KMS-11 (cell line): ENCODE data around the gene FRMPD2.

Source experiments
- H2AFZ ChIP-seq: fragments of 200-600 bp; sonication (generic); 2 replicates; pipeline ENCODE4 v1.6.1; 2016; ENCODE audit warnings: antibody characterized with exemption, mixed run types, low read depth
- H3K27ac ChIP-seq: fragments of 200-600 bp; sonication (generic); 2 replicates; pipeline ENCODE4 v1.6.1; 2016; ENCODE audit warnings: mild to moderate bottlenecking, mixed run types
- H3K27me3 ChIP-seq: fragments of 200-600 bp; sonication (generic); 2 replicates; pipeline ENCODE4 v1.6.1; 2017; ENCODE audit warnings: mild to moderate bottlenecking, low read depth, mixed run types, moderate library complexity; ENCODE audit not compliant: insufficient read depth
- H3K36me3 ChIP-seq: fragments of 200-600 bp; sonication (generic); 2 replicates; pipeline ENCODE4 v1.6.1; 2017; ENCODE audit warnings: mild to moderate bottlenecking, mixed run types; ENCODE audit not compliant: insufficient read depth
- H3K4me1 ChIP-seq: fragments of 200-600 bp; sonication (generic); 2 replicates; pipeline ENCODE4 v1.6.1; 2016; ENCODE audit warnings: mild to moderate bottlenecking, low read depth, mixed run types; ENCODE audit not compliant: poor library complexity, severe bottlenecking
- H3K4me2 ChIP-seq: fragments of 200-600 bp; sonication (generic); 2 replicates; pipeline ENCODE4 v1.7.0; 2016; ENCODE audit warnings: mild to moderate bottlenecking, mixed run types
- H3K4me3 ChIP-seq: fragments of 200-600 bp; sonication (generic); IDR thresholded peaks from 2 replicates; pipeline ENCODE4 v1.6.1; 2017; ENCODE audit warnings: low read depth, low read length, mixed read lengths; ENCODE audit not compliant: insufficient read depth
- H3K79me2 ChIP-seq: fragments of 200-600 bp; sonication (generic); 2 replicates; pipeline ENCODE4 v1.6.1; 2016; ENCODE audit warnings: low read depth, mixed run types; ENCODE audit not compliant: insufficient read depth
- H3K9ac ChIP-seq: fragments of 200-600 bp; sonication (generic); 2 replicates; pipeline ENCODE4 v1.6.1; 2016; ENCODE audit warnings: mild to moderate bottlenecking, mixed run types
- H4K20me1 ChIP-seq: fragments of 200-600 bp; sonication (generic); 2 replicates; pipeline ENCODE4 v1.6.1; 2016; ENCODE audit warnings: mild to moderate bottlenecking, mixed run types; ENCODE audit not compliant: insufficient read depth
- CTCF ChIP-seq: fragments of 200-600 bp; sonication (generic); conservative IDR thresholded peaks from 2 replicates; pipeline ENCODE4 v1.6.1; 2017; ENCODE audit warnings: low read depth, mild to moderate bottlenecking, antibody characterized with exemption, low read length, moderate library complexity, mixed read lengths

FRMPD2 gene

DNA sequence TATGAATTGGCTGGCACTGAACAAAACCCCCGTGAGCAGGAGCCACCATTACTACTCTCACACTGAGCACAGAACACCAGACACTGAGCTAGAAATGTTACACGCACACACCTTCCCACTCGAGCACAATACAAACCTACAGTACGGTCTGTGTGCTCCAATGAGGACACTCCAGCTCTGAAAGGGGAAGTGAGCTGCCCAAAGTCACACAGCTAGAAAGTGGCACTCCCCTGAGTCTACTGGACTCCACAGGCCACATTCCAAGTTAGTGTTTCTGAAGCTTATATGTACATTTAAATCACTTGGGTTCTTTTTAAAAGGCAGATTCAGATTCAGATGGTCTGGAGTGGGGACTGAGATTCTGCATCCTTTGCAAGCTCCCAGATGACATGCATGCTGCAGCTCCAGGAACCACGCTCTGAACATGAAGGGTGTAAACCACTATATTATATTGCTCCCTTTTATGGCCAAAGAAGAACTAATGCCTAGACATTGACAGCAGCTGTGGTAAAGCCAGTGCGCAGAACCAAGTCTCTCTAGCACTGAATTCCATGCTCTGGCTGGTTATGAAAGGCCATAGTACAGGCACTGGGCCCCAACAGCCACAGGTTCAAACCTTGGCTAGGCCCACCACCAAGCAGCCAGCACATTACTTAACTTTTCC lies 77.1 kb downstream of the FRMPD2 start:
- Histone ChIP-seq H3K79me2 (no peaks in the 10 kb centered on the region), H3K27ac (no peak overlapping the region), H3K36me3 (no peaks in the 10 kb centered on the region), H4K20me1 (no peaks in the 10 kb centered on the region), H3K4me2 (no peak overlapping the region), H2AFZ (no peak overlapping the region), H3K4me3 (no peak overlapping the region), H3K4me1 (no peaks in the 10 kb centered on the region), H3K27me3 (no peaks in the 10 kb centered on the region), H3K9ac (no peak overlapping the region)
- no peak for TF ChIP-seq CTCF

GRCh38 chr10:48195803-48196202 lies 78.7 kb downstream of the FRMPD2 start:
- no peak overlapping the region for H3K27ac ChIP-seq
- H3K27me3 ChIP-seq = no peaks in the 10 kb centered on the region
- H3K4me1 ChIP-seq = no peaks in the 10 kb centered on the region
- TF ChIP-seq CTCF = no peak
- H3K4me3 ChIP-seq = no peak overlapping the region
- H3K4me2 ChIP-seq = no peak overlapping the region
- H3K9ac ChIP-seq = no peak overlapping the region
- H3K36me3 ChIP-seq = no peaks in the 10 kb centered on the region
- no peaks in the 10 kb centered on the region for H4K20me1 ChIP-seq
- H3K79me2 ChIP-seq = no peaks in the 10 kb centered on the region
- H2AFZ ChIP-seq = no peak overlapping the region

DNA sequence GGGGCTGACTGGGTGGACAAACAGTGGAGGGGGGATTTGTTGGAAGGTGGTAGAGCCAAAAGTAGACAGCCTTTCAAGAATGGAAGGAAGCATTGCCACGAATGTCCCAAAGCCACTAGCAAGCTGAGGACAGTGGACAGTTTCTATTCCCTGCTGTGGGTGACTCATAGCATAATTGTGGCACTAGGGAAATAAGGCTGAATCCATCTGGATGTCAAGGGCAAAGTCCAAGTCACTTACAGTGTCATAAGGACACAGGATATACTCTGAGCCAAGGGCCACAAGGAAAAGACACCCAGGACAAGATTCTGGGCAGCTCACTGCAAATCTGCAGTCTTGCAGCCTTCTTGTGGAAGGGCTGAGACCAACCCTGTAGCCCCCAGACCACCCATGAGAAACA lies 79.7 kb downstream of the FRMPD2 start:
- H3K4me2 ChIP-seq = no peak overlapping the region
- no peak overlapping the region for H3K9ac ChIP-seq
- H3K27me3 ChIP-seq = no peaks in the 10 kb centered on the region
- H4K20me1 ChIP-seq = no peaks in the 10 kb centered on the region
- no peak overlapping the region for H3K4me3 ChIP-seq
- TF ChIP-seq CTCF = no peak
- no peaks in the 10 kb centered on the region for H3K4me1 ChIP-seq
- no peaks in the 10 kb centered on the region for H3K79me2 ChIP-seq
- no peak overlapping the region for H3K27ac ChIP-seq
- H3K36me3 ChIP-seq = no peaks in the 10 kb centered on the region
- H2AFZ ChIP-seq = no peak overlapping the region

DNA sequence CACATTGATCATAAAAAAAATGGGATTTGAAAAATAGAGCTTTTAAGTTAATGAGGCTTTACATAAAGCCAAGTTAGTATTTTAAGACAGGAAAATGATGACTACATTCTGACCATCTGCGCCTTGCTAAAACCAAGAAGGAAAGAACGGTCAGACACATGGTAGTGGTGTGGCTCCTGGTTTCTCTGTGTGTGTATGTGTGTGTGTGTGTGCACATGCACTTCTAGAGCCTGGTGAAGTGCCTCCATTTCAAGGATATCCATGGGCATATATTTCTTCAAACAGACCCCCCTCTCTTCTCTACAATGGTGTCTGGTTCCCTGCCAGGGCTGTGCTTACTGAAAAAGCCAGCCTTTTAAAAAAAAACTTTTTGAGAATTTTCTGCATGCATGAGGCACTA lies 80.9 kb downstream of the FRMPD2 start:
- Histone ChIP-seq H3K4me1 (no peaks in the 10 kb centered on the region), H2AFZ (no peak overlapping the region), H3K36me3 (no peaks in the 10 kb centered on the region), H4K20me1 (no peaks in the 10 kb centered on the region), H3K9ac (no peak overlapping the region), H3K27ac (no peak overlapping the region), H3K4me2 (no peak overlapping the region), H3K4me3 (no peak overlapping the region), H3K79me2 (no peaks in the 10 kb centered on the region), H3K27me3 (no peaks in the 10 kb centered on the region)
- TF ChIP-seq CTCF = no peak
